Measurements from ENCODE around the gene JAM2. TPM values are rescaled to one million over a fixed set of nuclear protein-coding genes. Genes with fewer than 3 reads are reported as not detected.

Gene JAM2
- polyA plus RNA-seq, 1 donor from 2014 or later, result 1.1 TPM

GRCh38 chr21:25647647-25648046 is 8.6 kb downstream of the JAM2 start:
- TF ChIP-seq RAD21 (conservative IDR thresholded peaks at IDR 0.05) (no peak), POLR2AphosphoS5 (IDR thresholded peaks at IDR 0.05) (no peak), MXI1 (conservative IDR thresholded peaks at IDR 0.05; ENCODE audit: poor library complexity, severe bottlenecking) (no peak)
- no peak overlapping the region for H3K4me2 ChIP-seq (ENCODE audit: low read length)
- H3K27ac ChIP-seq (ENCODE audit: low read length), result no peak overlapping the region
- H2AFZ ChIP-seq (ENCODE audit: low read depth, low read length), result no peak overlapping the region
- H3K36me3 ChIP-seq (ENCODE audit: insufficient read depth, low read length), result no peaks in the 10 kb centered on the region
- H3F3A ChIP-seq (ENCODE audit: insufficient read depth, low read length, poor library complexity, severe bottlenecking), result no peaks in the 10 kb centered on the region
- H3K79me2 ChIP-seq (replicated peaks; ENCODE audit: insufficient read depth, low read length), result no peaks in the 10 kb centered on the region
- H3K9ac ChIP-seq (ENCODE audit: low read length), result no peak overlapping the region
- H3K27me3 ChIP-seq (ENCODE audit: insufficient read depth, low read depth, low read length), result no peaks in the 10 kb centered on the region
- H3K9me2 ChIP-seq (ENCODE audit: insufficient read depth, low read length), result no peaks in the 10 kb centered on the region
- no peaks in the 10 kb centered on the region for H3K9me3 ChIP-seq (ENCODE audit: low read length)
- no peaks in the 10 kb centered on the region for H4K20me1 ChIP-seq (ENCODE audit: insufficient read depth)
- H3K4me3 ChIP-seq (ENCODE audit: low read length), result no peak overlapping the region

- Histone ChIP-seq H3K9me3 (ENCODE audit: low read length) (no peaks in the 10 kb centered on the region), H2AFZ (ENCODE audit: low read depth, low read length) (no peak overlapping the region), H4K20me1 (ENCODE audit: insufficient read depth) (no peaks in the 10 kb centered on the region), H3K4me3 (ENCODE audit: low read length) (no peak overlapping the region), H3K9me2 (ENCODE audit: insufficient read depth, low read length) (no peaks in the 10 kb centered on the region), H3K27ac (ENCODE audit: low read length) (no peak overlapping the region), H3K36me3 (ENCODE audit: insufficient read depth, low read length) (no peaks in the 10 kb centered on the region), H3K79me2 (replicated peaks; ENCODE audit: insufficient read depth, low read length) (no peaks in the 10 kb centered on the region), H3K27me3 (ENCODE audit: insufficient read depth, low read depth, low read length) (no peaks in the 10 kb centered on the region), H3F3A (ENCODE audit: insufficient read depth, low read length, poor library complexity, severe bottlenecking) (no peaks in the 10 kb centered on the region), H3K9ac (ENCODE audit: low read length) (no peak overlapping the region), H3K4me2 (ENCODE audit: low read length) (no peak overlapping the region)
- TF ChIP-seq EP300 (conservative IDR thresholded peaks at IDR 0.05; ENCODE audit: poor library complexity, severe bottlenecking) (no peak), REST (IDR thresholded peaks at IDR 0.05; ENCODE audit: borderline replicate concordance) (no peak)
Observed at GRCh38 chr21:25649146-25649545, 10.1 kb downstream of the JAM2 start.

GRCh38 chr21:25656412-25656811 is 17.4 kb downstream of the JAM2 start:
- Histone ChIP-seq H3K9me3 (ENCODE audit: low read length) (no peaks in the 10 kb centered on the region), H3F3A (ENCODE audit: insufficient read depth, low read length, poor library complexity, severe bottlenecking) (no peaks in the 10 kb centered on the region), H3K27me3 (ENCODE audit: insufficient read depth, low read depth, low read length) (no peaks in the 10 kb centered on the region), H3K9me2 (ENCODE audit: insufficient read depth, low read length) (no peaks in the 10 kb centered on the region), H3K4me3 (ENCODE audit: low read length) (no peak overlapping the region), H3K79me2 (replicated peaks; ENCODE audit: insufficient read depth, low read length) (no peaks in the 10 kb centered on the region), H3K27ac (ENCODE audit: low read length) (no peak overlapping the region), H2AFZ (ENCODE audit: low read depth, low read length) (no peak overlapping the region), H4K20me1 (ENCODE audit: insufficient read depth) (no peaks in the 10 kb centered on the region), H3K36me3 (ENCODE audit: insufficient read depth, low read length) (no peaks in the 10 kb centered on the region), H3K4me2 (ENCODE audit: low read length) (no peak overlapping the region), H3K9ac (ENCODE audit: low read length) (no peak overlapping the region)
- TF ChIP-seq SMC3 (conservative IDR thresholded peaks at IDR 0.05; ENCODE audit: poor library complexity) (no peak), EP300 (conservative IDR thresholded peaks at IDR 0.05; ENCODE audit: poor library complexity, severe bottlenecking) (no peak), CTCF (IDR thresholded peaks at IDR 0.05; ENCODE audit: poor library complexity, severe bottlenecking) (no peak), TAF1 (IDR thresholded peaks at IDR 0.05; ENCODE audit: low read depth) (no peak), POLR2AphosphoS5 (IDR thresholded peaks at IDR 0.05) (no peak), EZH2 (IDR thresholded peaks at IDR 0.05; ENCODE audit: borderline replicate concordance, insufficient read depth, low read length, poor library complexity, severe bottlenecking) (no peak), MXI1 (conservative IDR thresholded peaks at IDR 0.05; ENCODE audit: poor library complexity, severe bottlenecking) (no peak), REST (IDR thresholded peaks at IDR 0.05; ENCODE audit: borderline replicate concordance) (no peak), RAD21 (conservative IDR thresholded peaks at IDR 0.05) (no peak)
